Measurements from ENCODE around the gene LANCL1.

GRCh38 chr2:210459880-210460279, 16.7 kb downstream of the LANCL1 start:
- TF ChIP-seq POLR2A (IDR thresholded peaks at IDR 0.05; ENCODE audit: borderline replicate concordance, extremely low read depth, insufficient read depth, insufficient read length) (no peak), YY1 (IDR thresholded peaks at IDR 0.05; ENCODE audit: extremely low read depth, insufficient replicate concordance, low read depth, low read length) (no peak), CTCF (IDR thresholded peaks at IDR 0.05 in 2 of 3, conservative IDR thresholded peaks at IDR 0.05 in 1 of 3; ENCODE audit: borderline replicate concordance in 1 of 3, insufficient read depth in 1 of 3, low read depth in 2 of 3, low read length in 2 of 3) (no peak), EZH2phosphoT487 (IDR thresholded peaks at IDR 0.05; ENCODE audit: borderline replicate concordance) (no peak), POLR2AphosphoS5 (IDR thresholded peaks at IDR 0.05; ENCODE audit: low read depth, low read length) (no peak), FOSL1 (IDR thresholded peaks at IDR 0.05; ENCODE audit: low read depth) (no peak), REST (IDR thresholded peaks at IDR 0.05; ENCODE audit: low read depth) (no peak), ZFX (IDR thresholded peaks at IDR 0.05) (no peak)
